Measurements from ENCODE around the gene CAP2. TPM values are rescaled to one million over a fixed set of nuclear protein-coding genes. Genes with fewer than 3 reads are reported as not detected.

Gene CAP2
- total RNA-seq, 1 donor from 2014 or later, result 55.3 TPM

DNA sequence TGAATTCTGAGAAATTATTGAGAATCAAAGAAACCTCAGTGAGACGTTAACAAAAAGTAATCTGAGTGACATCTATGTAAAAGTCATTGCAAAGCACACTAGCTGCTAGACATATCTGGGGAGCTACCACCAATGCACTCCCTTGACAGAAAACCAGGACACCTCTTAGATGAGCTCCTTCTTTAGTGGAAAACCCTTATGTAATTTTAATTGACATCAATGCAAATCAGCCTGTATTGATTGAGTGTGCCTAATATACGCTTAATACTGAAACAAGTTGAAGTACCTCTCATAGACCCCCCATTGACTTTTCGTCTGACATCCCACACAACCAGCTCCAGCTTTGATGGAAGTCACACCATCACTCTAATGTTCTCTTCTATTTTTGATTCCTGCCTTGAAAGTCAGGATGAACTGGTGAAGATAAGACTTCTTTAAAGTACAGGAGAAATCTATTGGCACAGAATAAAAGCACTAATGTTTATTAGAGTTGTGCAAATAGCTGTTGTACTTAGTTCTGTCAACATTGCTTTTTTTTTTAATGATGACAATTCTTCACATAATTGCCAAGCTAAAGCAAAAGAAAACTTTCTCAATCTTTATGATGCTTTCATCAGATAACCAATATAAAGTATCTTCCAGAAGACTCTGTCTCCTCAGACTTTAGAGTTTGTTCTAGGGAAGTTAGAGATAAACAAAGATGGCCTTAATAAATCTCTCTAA lies 108.7 kb downstream of the CAP2 start:
- H3K36me3 ChIP-seq (ENCODE audit: insufficient read depth, low read length), result no peaks in the 10 kb centered on the region
- H2AFZ ChIP-seq (ENCODE audit: low read depth, low read length), result no peak overlapping the region
- no peaks in the 10 kb centered on the region for H3K27me3 ChIP-seq (ENCODE audit: insufficient read depth, low read length)
- TF ChIP-seq, protein P1, sequence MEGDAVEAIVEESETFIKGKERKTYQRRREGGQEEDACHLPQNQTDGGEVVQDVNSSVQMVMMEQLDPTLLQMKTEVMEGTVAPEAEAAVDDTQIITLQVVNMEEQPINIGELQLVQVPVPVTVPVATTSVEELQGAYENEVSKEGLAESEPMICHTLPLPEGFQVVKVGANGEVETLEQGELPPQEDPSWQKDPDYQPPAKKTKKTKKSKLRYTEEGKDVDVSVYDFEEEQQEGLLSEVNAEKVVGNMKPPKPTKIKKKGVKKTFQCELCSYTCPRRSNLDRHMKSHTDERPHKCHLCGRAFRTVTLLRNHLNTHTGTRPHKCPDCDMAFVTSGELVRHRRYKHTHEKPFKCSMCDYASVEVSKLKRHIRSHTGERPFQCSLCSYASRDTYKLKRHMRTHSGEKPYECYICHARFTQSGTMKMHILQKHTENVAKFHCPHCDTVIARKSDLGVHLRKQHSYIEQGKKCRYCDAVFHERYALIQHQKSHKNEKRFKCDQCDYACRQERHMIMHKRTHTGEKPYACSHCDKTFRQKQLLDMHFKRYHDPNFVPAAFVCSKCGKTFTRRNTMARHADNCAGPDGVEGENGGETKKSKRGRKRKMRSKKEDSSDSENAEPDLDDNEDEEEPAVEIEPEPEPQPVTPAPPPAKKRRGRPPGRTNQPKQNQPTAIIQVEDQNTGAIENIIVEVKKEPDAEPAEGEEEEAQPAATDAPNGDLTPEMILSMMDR (IDR thresholded peaks at IDR 0.05; ENCODE audit: insufficient read depth, low read depth, low read length), result no peak
- TF ChIP-seq EZH2 (IDR thresholded peaks at IDR 0.05; ENCODE audit: insufficient read depth, low read length), result no peak
- H3K4me3 ChIP-seq (ENCODE audit: insufficient read depth, low read depth, low read length), result no peak overlapping the region
- Mint-ChIP-seq H3K4me3 (ENCODE audit: unreplicated experiment) (no peak overlapping the region), H3K27ac (ENCODE audit: unreplicated experiment) (no peak overlapping the region), H3K27me3 (ENCODE audit: low read depth, unreplicated experiment) (no peaks in the 10 kb centered on the region), H3K36me3 (ENCODE audit: low read depth, unreplicated experiment) (peaks cover 3% of the 10 kb centered on the region), H3K9me3 (ENCODE audit: unreplicated experiment) (no peaks in the 10 kb centered on the region), H3K4me1 (ENCODE audit: low read depth, unreplicated experiment) (peaks cover 8% of the 10 kb centered on the region)
- H3K4me1 ChIP-seq (ENCODE audit: insufficient read depth, low read length), result peaks cover 6% of the 10 kb centered on the region
- no peak overlapping the region for H3K9ac ChIP-seq (ENCODE audit: low read length)
- no peak for FAIRE-seq
- H3K27ac ChIP-seq (ENCODE audit: low read depth, low read length), result no peak overlapping the region
- no peaks in the 10 kb centered on the region for H3K79me2 ChIP-seq (ENCODE audit: insufficient read depth, low read length)
- DNase-seq (ENCODE audit: low read depth), result no peak
- H4K20me1 ChIP-seq (ENCODE audit: insufficient read depth, low read length), result no peaks in the 10 kb centered on the region
- no peaks in the 10 kb centered on the region for H3K9me3 ChIP-seq (ENCODE audit: insufficient read depth, low read depth, low read length)
- no peak overlapping the region for H3K4me2 ChIP-seq (ENCODE audit: low read length)

DNA sequence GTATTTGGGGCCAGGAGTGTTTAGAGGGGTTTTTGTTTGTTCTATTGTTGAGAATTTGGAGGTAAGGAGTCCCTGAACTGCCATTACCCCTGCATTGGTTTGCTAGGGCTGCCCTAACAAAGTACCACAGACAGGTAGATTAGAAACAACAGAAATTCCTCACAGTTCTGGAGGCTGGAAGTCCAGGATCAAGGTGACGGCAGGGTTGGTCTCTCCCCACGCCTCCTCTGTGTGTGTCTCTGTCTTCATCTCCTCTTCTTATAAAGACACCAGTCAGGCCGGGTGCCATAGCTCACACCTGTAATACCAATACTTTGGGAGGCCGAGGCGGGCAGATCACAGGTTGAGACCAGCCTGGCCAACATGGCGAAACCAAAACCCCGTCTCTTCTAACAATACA lies 109.7 kb downstream of the CAP2 start:
- Histone ChIP-seq H3K4me1 (ENCODE audit: insufficient read depth, low read length) (peaks cover 6% of the 10 kb centered on the region), H2AFZ (ENCODE audit: low read depth, low read length) (no peak overlapping the region), H4K20me1 (ENCODE audit: insufficient read depth, low read length) (no peaks in the 10 kb centered on the region), H3K27ac (ENCODE audit: low read depth, low read length) (no peak overlapping the region), H3K27me3 (ENCODE audit: insufficient read depth, low read length) (no peaks in the 10 kb centered on the region), H3K36me3 (ENCODE audit: insufficient read depth, low read length) (no peaks in the 10 kb centered on the region), H3K4me2 (ENCODE audit: low read length) (no peak overlapping the region), H3K9me3 (ENCODE audit: insufficient read depth, low read depth, low read length) (no peaks in the 10 kb centered on the region), H3K4me3 (ENCODE audit: insufficient read depth, low read depth, low read length) (no peak overlapping the region), H3K79me2 (ENCODE audit: insufficient read depth, low read length) (no peaks in the 10 kb centered on the region), H3K9ac (ENCODE audit: low read length) (no peak overlapping the region)
- DNase-seq (ENCODE audit: low read depth), result no peak
- Mint-ChIP-seq H3K4me1 (ENCODE audit: low read depth, unreplicated experiment) (peaks cover 8% of the 10 kb centered on the region), H3K36me3 (ENCODE audit: low read depth, unreplicated experiment) (peaks cover 4% of the 10 kb centered on the region), H3K27me3 (ENCODE audit: low read depth, unreplicated experiment) (no peaks in the 10 kb centered on the region), H3K9me3 (ENCODE audit: unreplicated experiment) (no peaks in the 10 kb centered on the region), H3K27ac (ENCODE audit: unreplicated experiment) (no peak overlapping the region), H3K4me3 (ENCODE audit: unreplicated experiment) (no peak overlapping the region)
- TF ChIP-seq EZH2 (IDR thresholded peaks at IDR 0.05; ENCODE audit: insufficient read depth, low read length), result no peak
- TF ChIP-seq, protein P1 (IDR thresholded peaks at IDR 0.05; ENCODE audit: insufficient read depth, low read depth, low read length), result no peak
- FAIRE-seq, result no peak

DNA sequence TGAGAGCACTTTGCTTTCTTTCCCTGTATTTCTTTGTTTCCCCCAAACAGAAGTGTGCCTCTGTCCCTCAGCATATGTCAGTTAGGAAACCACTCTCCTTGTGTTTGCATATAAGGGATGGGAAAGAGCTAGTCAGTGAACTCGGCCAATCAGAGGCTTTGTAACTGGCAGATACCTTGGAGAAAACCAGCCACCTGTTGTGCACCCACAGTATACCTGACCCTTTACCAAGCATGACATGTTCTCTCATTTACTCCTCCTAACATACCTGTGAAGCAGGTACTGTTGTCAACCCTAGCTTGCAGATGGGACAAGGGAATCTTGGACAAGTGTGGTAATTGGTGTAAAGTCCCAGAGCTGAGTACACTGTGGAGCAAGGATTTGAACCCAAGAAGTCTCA lies 110.6 kb downstream of the CAP2 start:
- TF ChIP-seq, protein P1 (IDR thresholded peaks at IDR 0.05; ENCODE audit: insufficient read depth, low read depth, low read length), result no peak
- TF ChIP-seq EZH2 (IDR thresholded peaks at IDR 0.05; ENCODE audit: insufficient read depth, low read length), result no peak
- no peak overlapping the region for H3K4me3 ChIP-seq (ENCODE audit: insufficient read depth, low read depth, low read length)
- H3K9me3 ChIP-seq (ENCODE audit: insufficient read depth, low read depth, low read length), result no peaks in the 10 kb centered on the region
- H2AFZ ChIP-seq (ENCODE audit: low read depth, low read length), result no peak overlapping the region
- Mint-ChIP-seq H3K4me3 (ENCODE audit: unreplicated experiment) (no peak overlapping the region), H3K9me3 (ENCODE audit: unreplicated experiment) (no peaks in the 10 kb centered on the region), H3K36me3 (ENCODE audit: low read depth, unreplicated experiment) (peaks cover 8% of the 10 kb centered on the region), H3K4me1 (ENCODE audit: low read depth, unreplicated experiment) (peaks cover 8% of the 10 kb centered on the region), H3K27ac (ENCODE audit: unreplicated experiment) (no peak overlapping the region), H3K27me3 (ENCODE audit: low read depth, unreplicated experiment) (no peaks in the 10 kb centered on the region)
- no peaks in the 10 kb centered on the region for H3K79me2 ChIP-seq (ENCODE audit: insufficient read depth, low read length)
- H3K4me2 ChIP-seq (ENCODE audit: low read length), result no peak overlapping the region
- no peak overlapping the region for H3K9ac ChIP-seq (ENCODE audit: low read length)
- H3K4me1 ChIP-seq (ENCODE audit: insufficient read depth, low read length), result peaks cover 6% of the 10 kb centered on the region
- H3K36me3 ChIP-seq (ENCODE audit: insufficient read depth, low read length), result no peaks in the 10 kb centered on the region
- H4K20me1 ChIP-seq (ENCODE audit: insufficient read depth, low read length), result no peaks in the 10 kb centered on the region
- FAIRE-seq, result no peak
- no peak for DNase-seq (ENCODE audit: low read depth)
- H3K27me3 ChIP-seq (ENCODE audit: insufficient read depth, low read length), result no peaks in the 10 kb centered on the region
- H3K27ac ChIP-seq (ENCODE audit: low read depth, low read length), result no peak overlapping the region
